Esophagus squamous epithelium (tissue), 5 donors: ENCODE results near the gene DVL1. TPM values are rescaled to one million over a fixed set of nuclear protein-coding genes. Genes with fewer than 3 reads are reported as not detected.

Experiments
- DNase-seq: peaks from one replicate; lab custom pipeline; 2025; lab: John Stamatoyannopoulos, UW
- H3K27ac ChIP-seq, 4 donors: fragments of 200-600 bp; sonication (generic); one replicate each; pipeline ENCODE4 v1.5.1; 2016 to 2019; ENCODE audit warnings: mild to moderate bottlenecking in 1 of 4
- H3K27me3 ChIP-seq, 4 donors: fragments of 200-600 bp; sonication (generic); 1 replicate in 3 of 4; 2 replicates in 1 of 4; pipeline versions ENCODE4 v1.5.1 to v1.6.0; 2017 to 2021; ENCODE audit warnings: antibody characterized with exemption in 1 of 4
- H3K36me3 ChIP-seq, 3 donors: fragments of 200-600 bp; sonication (generic); one replicate each; pipeline ENCODE4 v1.5.1; 2016 to 2019
- H3K4me1 ChIP-seq, 3 donors: fragments of 200-600 bp; sonication (generic); one replicate each; pipeline ENCODE4 v1.5.1; 2017 to 2019
- H3K4me3 ChIP-seq, 4 donors: fragments of 200-600 bp; sonication (generic); 1 replicate in 3 of 4; 2 replicates in 1 of 4; pipeline ENCODE4 v1.5.1; 2016 to 2019; ENCODE audit warnings: mild to moderate bottlenecking in 2 of 4, moderate library complexity in 1 of 4
- H3K9me3 ChIP-seq, 3 donors: fragments of 200-600 bp; sonication (generic); one replicate each; pipeline ENCODE4 v1.5.1; 2016 to 2019
- CTCF ChIP-seq, 6 experiments: fragments of 450-650 bp in 4 of 6; fragments of 200-600 bp in 2 of 6; sonication (generic) in 2 of 6; IDR thresholded peaks; one replicate each; pipeline ENCODE4 v1.5.1; 2016 to 2019; ENCODE audit warnings: antibody characterized with exemption in 6 of 6, mild to moderate bottlenecking in 4 of 6, moderate library complexity in 4 of 6
- POLR2A ChIP-seq, 4 donors: fragments of 450-650 bp; IDR thresholded peaks; one replicate each; pipeline ENCODE4 v1.6.1; 2017; ENCODE audit warnings: antibody characterized with exemption in 4 of 4, mild to moderate bottlenecking in 4 of 4, moderate library complexity in 3 of 4
- WGBS, 2 donors: methylation state at CpG; one replicate each; pipeline ENCODE4 v1.1.5; 2018; 5-methylcytosine and 5-hydroxymethylcytosine counted together
- intact Hi-C: fragments of 100-400 bp; cut with DNase I; formaldehyde crosslinking; loops from one replicate; pipeline ENCODE4 v1.15.0; 2022
- small RNA-seq, 4 donors: library from RNA; depleted of rRNA; stranded (forward); fragments of <200 nt; gene quantifications; one replicate each; pipeline ENCODE3, GENCODE V24; 2016
- total RNA-seq, 4 donors: library from RNA; depleted of rRNA; stranded (reverse); fragments of >200 nt; gene quantifications; one replicate each; pipeline ENCODE4 v1.1.0, GENCODE V29; 2016
- donor health status: DM: yes; HTN: yes; CAD: no.

The DVL1 gene
- total RNA-seq, 4 donors from 2014 or later = 63.5 to 111 (median 88.0) TPM

GRCh38 chr1:1290238-1290731 is 58.9 kb downstream of the DVL1 start:
- TF ChIP-seq CTCF (IDR thresholded peaks at IDR 0.05) = peak; percentile 46 to 85 (median 66)
- no peak for TF ChIP-seq POLR2A (IDR thresholded peaks at IDR 0.05)
- DNase-seq = no peak
- H3K36me3 ChIP-seq = peaks cover 0 to 30% (median under 1%) of the 10 kb centered on the region in 3 donors
- no peak overlapping the region for H3K4me3 ChIP-seq
- peaks cover 9 to 30% (median 11%) of the 10 kb centered on the region in 3 donors for H3K4me1 ChIP-seq
- no peak overlapping the region for H3K27ac ChIP-seq
- no peaks in the 10 kb centered on the region for H3K9me3 ChIP-seq
- WGBS, 2 donors = 17 to 45% methylated on average over 1 to 12 of the region's 15 CpGs
- H3K27me3 ChIP-seq = peaks cover 0 to 33% (median 0%) of the 10 kb centered on the region in 4 donors
- intact Hi-C loops = loop anchor here (5.0 to 10.0 kb wide), 2 partner anchors 168 to 255 kb away; no protein-coding TSS in a partner anchor

GRCh38 chr1:1287288-1288110 is 61.7 kb downstream of the DVL1 start:
- TF ChIP-seq POLR2A (IDR thresholded peaks at IDR 0.05) = no peak
- TF ChIP-seq CTCF (IDR thresholded peaks at IDR 0.05) = no peak

GRCh38 chr1:1286313-1287261 is 62.6 kb downstream of the DVL1 start:
- H3K27me3 ChIP-seq = peaks cover 0 to 44% (median 0%) of the 10 kb centered on the region in 4 donors
- no peaks in the 10 kb centered on the region for H3K36me3 ChIP-seq
- no peak overlapping the region for H3K27ac ChIP-seq
- H3K4me3 ChIP-seq = no peak overlapping the region
- no peaks in the 10 kb centered on the region for H3K9me3 ChIP-seq
- H3K4me1 ChIP-seq = peaks cover 15 to 43% (median 16%) of the 10 kb centered on the region in 3 donors
- DNase-seq = no peak
- TF ChIP-seq POLR2A (IDR thresholded peaks at IDR 0.05) (no peak), CTCF (IDR thresholded peaks at IDR 0.05) (no peak)
- 20 to 50% methylated on average over 1 to 2 of the region's 50 CpGs for WGBS, 2 donors
- intact Hi-C loops = no loop called here

More at GRCh38 chr1:1287288-1288110, 61.7 kb downstream of the DVL1 start:
- H3K9me3 ChIP-seq = no peaks in the 10 kb centered on the region
- peaks cover 0 to 2% (median 0%) of the 10 kb centered on the region in 3 donors for H3K36me3 ChIP-seq
- H3K27me3 ChIP-seq = peaks cover 0 to 44% (median 0%) of the 10 kb centered on the region in 4 donors
- H3K27ac ChIP-seq = no peak overlapping the region
- H3K4me1 ChIP-seq = peaks cover 9 to 43% (median 11%) of the 10 kb centered on the region in 3 donors
- DNase-seq = no peak
- intact Hi-C loops = no loop called here
- 37 to 79% methylated on average over 2 to 18 of the region's 46 CpGs for WGBS, 2 donors
- no peak overlapping the region for H3K4me3 ChIP-seq

- Histone ChIP-seq H3K9me3 (no peaks in the 10 kb centered on the region), H3K27ac (no peak overlapping the region), H3K4me1 (peaks cover 10 to 40% (median 10%) of the 10 kb centered on the region in 3 donors), H3K27me3 (peaks cover 0 to 44% (median 0%) of the 10 kb centered on the region in 4 donors), H3K36me3 (no peaks in the 10 kb centered on the region), H3K4me3 (no peak overlapping the region)
- 53% methylated on average over 3 of the region's 37 CpGs; no CpG with 5 or more reads in 1 of the 2 donors for WGBS, 2 donors
- TF ChIP-seq CTCF (IDR thresholded peaks at IDR 0.05) = no peak
- no peak for TF ChIP-seq POLR2A (IDR thresholded peaks at IDR 0.05)
- intact Hi-C loops = no loop called here
- no peak for DNase-seq
Measured at GRCh38 chr1:1285611-1286311, 63.5 kb downstream of the DVL1 start.

Small RNA genes lying within 50 kb of the gene (small RNA-seq; reads per million reads assigned to genes)
- gene MIR6726 = 0 to 50.8 (median 0.16) reads per million in 4 donors

Other genes starting within 250 kb of the DVL1 start
- gene C1orf159, start 233.3 kb downstream of the DVL1 start, total RNA-seq = 10 to 100 TPM in 3 of 4 donors, 1 to 10 TPM in 1; 6.9 to 19.6 (median 14.7) TPM
- under 1 TPM in 2 of 4 donors, not detected in 2; 0.19 to 0.44 TPM for gene TTLL10, start 175.5 kb downstream of the DVL1 start, total RNA-seq
- 10 to 100 TPM in 1 of 4 donors, 1 to 10 TPM in 3; 2.0 to 21.0 (median 2.8) TPM for gene TNFRSF18, start 142.8 kb downstream of the DVL1 start, total RNA-seq
- 1 to 10 TPM in 1 of 4 donors, under 1 TPM in 2, not detected in 1; 0.40 to 1.3 (median 0.57) TPM for gene TNFRSF4, start 135.3 kb downstream of the DVL1 start, total RNA-seq
- 10 to 100 TPM; 65.0 to 75.4 (median 67.6) TPM for gene SDF4, start 117.4 kb downstream of the DVL1 start, total RNA-seq
- gene B3GALT6, start 117.2 kb downstream of the DVL1 start, total RNA-seq = 10 to 100 TPM; 13.5 to 17.5 (median 15.6) TPM
- gene C1QTNF12, start 102.7 kb downstream of the DVL1 start, total RNA-seq = 1 to 10 TPM in 2 of 4 donors, under 1 TPM in 1, not detected in 1; 0.79 to 3.0 (median 1.7) TPM
- gene UBE2J2, start 75.6 kb downstream of the DVL1 start, total RNA-seq = 10 to 100 TPM; 32.6 to 54.3 (median 42.5) TPM
- gene SCNN1D, start 69.0 kb downstream of the DVL1 start, total RNA-seq = 1 to 10 TPM; 1.1 to 8.3 (median 1.5) TPM
- 10 to 100 TPM; 36.4 to 66.7 (median 56.9) TPM for gene ACAP3, start 41.5 kb downstream of the DVL1 start, total RNA-seq
- 10 to 100 TPM; 20.0 to 52.5 (median 33.2) TPM for gene PUSL1, start 40.8 kb downstream of the DVL1 start, total RNA-seq
- gene INTS11, start 24.8 kb downstream of the DVL1 start, total RNA-seq = 10 to 100 TPM; 61.5 to 82.0 (median 63.6) TPM
- gene CPTP, start 24.6 kb downstream of the DVL1 start, total RNA-seq = 10 to 100 TPM; 27.7 to 75.2 (median 33.4) TPM
- gene TAS1R3, start 18.1 kb downstream of the DVL1 start, total RNA-seq = under 1 TPM; 0.13 to 0.57 (median 0.30) TPM
- 10 to 100 TPM in 2 of 4 donors, 1 to 10 TPM in 1, under 1 TPM in 1; 0.45 to 33.8 (median 12.8) TPM for gene MXRA8, start 9.1 kb upstream of the DVL1 start, total RNA-seq
- gene AURKAIP1, start 25.8 kb upstream of the DVL1 start, total RNA-seq = 100 to 1,000 TPM in 3 of 4 donors, 10 to 100 TPM in 1; 92.7 to 134 (median 123) TPM
- 100 to 1,000 TPM in 2 of 4 donors, 10 to 100 TPM in 2; 42.5 to 213 (median 104) TPM for gene CCNL2, start 49.9 kb upstream of the DVL1 start, total RNA-seq
- gene MRPL20, start 57.9 kb upstream of the DVL1 start, total RNA-seq = 100 to 1,000 TPM in 3 of 4 donors, 10 to 100 TPM in 1; 98.0 to 157 (median 116) TPM
- 10 to 100 TPM in 2 of 4 donors, 1 to 10 TPM in 2; 4.7 to 28.3 (median 14.4) TPM for gene ANKRD65, start 71.9 kb upstream of the DVL1 start, total RNA-seq
- 10 to 100 TPM; 20.0 to 55.0 (median 34.6) TPM for gene VWA1, start 86.3 kb upstream of the DVL1 start, total RNA-seq
- gene ATAD3C, start 100.3 kb upstream of the DVL1 start, total RNA-seq = under 1 TPM; under 0.01 to 1.00 (median 0.28) TPM
- 10 to 100 TPM in 3 of 4 donors, 1 to 10 TPM in 1; 9.9 to 40.1 (median 24.1) TPM for gene ATAD3B, start 122.3 kb upstream of the DVL1 start, total RNA-seq
- 10 to 100 TPM; 27.0 to 53.8 (median 32.6) TPM for gene ATAD3A, start 162.7 kb upstream of the DVL1 start, total RNA-seq
- gene TMEM240, start 191.2 kb upstream of the DVL1 start, total RNA-seq = 1 to 10 TPM in 1 of 4 donors, not detected in 3; 2.7 TPM
- gene SSU72, start 225.4 kb upstream of the DVL1 start, total RNA-seq = 100 to 1,000 TPM in 3 of 4 donors, 10 to 100 TPM in 1; 98.4 to 125 (median 124) TPM